Mucosa of descending colon (tissue), 3 donors: Measurements from ENCODE around the gene COX11. TPM values are rescaled to one million over a fixed set of nuclear protein-coding genes. Genes with fewer than 3 reads are reported as not detected.

Experiments
- ATAC-seq: fragments of 200-7000 bp; cut with Tn5 transposase; one replicate; pipeline ENCODE4 v1.9.1; 2020; ENCODE audit warnings: mild to moderate bottlenecking, moderate library complexity
- DNase-seq, 3 donors: peaks; one replicate each; pipeline ENCODE4 v3.0.0-alpha.2; 2020
- H3K36me3 ChIP-seq: fragments of 200-600 bp; one replicate; pipeline ENCODE4 v1.8.0; 2021; ENCODE audit warnings: low read depth, mild to moderate bottlenecking
- H3K4me1 ChIP-seq: fragments of 200-600 bp; one replicate; pipeline ENCODE4 v1.8.0; 2021; ENCODE audit warnings: low read depth, mild to moderate bottlenecking
- H3K4me3 ChIP-seq: fragments of 200-600 bp; one replicate; pipeline ENCODE4 v1.8.0; 2021; ENCODE audit warnings: mild to moderate bottlenecking
- H3K9me3 ChIP-seq: fragments of 200-600 bp; one replicate; pipeline ENCODE4 v1.8.0; 2021; ENCODE audit warnings: mild to moderate bottlenecking
- CTCF ChIP-seq: fragments of 200-600 bp; IDR thresholded peaks from one replicate; pipeline ENCODE4 v1.8.0; 2022; ENCODE audit warnings: antibody characterized with exemption, mild to moderate bottlenecking
- intact Hi-C, 2 donors: fragments of 100-400 bp; cut with DNase I in 1 of 2; cut with micrococcal nuclease in 1 of 2; formaldehyde crosslinking; loops; one replicate each; pipeline versions ENCODE4 v1.11.0 to v1.11.1; 2022; cut with DNase I, micrococcal nuclease
- total RNA-seq, 3 donors: library from RNA; stranded (reverse); fragmentation: NEBNext Ultra II Directional in 2 of 3; extraction: Animal tissue kit (Norgen Biotek cat#: 25700) in 2 of 3; gene quantifications; one replicate each; pipeline versions ENCODE4 v1.2.1 to v1.2.4, GENCODE V29; 2021 to 2023
- donor health status: DM: no; HTN: no; CAD: no; lungs with moderate emphysema.
- donor health status: DM: no; HTN: no; CAD: no.
- donor health status: DM: no; HTN: yes; CAD: no.

The COX11 gene
- total RNA-seq, 3 donors from 2014 or later, result 53.2 to 61.4 (median 55.3) TPM

GRCh38 chr17:54982399-54982798 lies 13.9 kb upstream of the COX11 start:
- DNase-seq (no peak), ATAC-seq (no peak)
- Histone ChIP-seq H3K9me3 (peaks cover 9% of the 10 kb centered on the region), H3K36me3 (no peaks in the 10 kb centered on the region), H3K4me3 (no peak overlapping the region), H3K4me1 (no peaks in the 10 kb centered on the region)
- intact Hi-C loops, result no loop called here
- TF ChIP-seq CTCF, result no peak

- no peaks in the 10 kb centered on the region for H3K4me1 ChIP-seq
- TF ChIP-seq CTCF, result no peak
- peaks cover 9% of the 10 kb centered on the region for H3K9me3 ChIP-seq
- intact Hi-C loops, result no loop called here
- no peak overlapping the region for H3K4me3 ChIP-seq
- no peak for DNase-seq
- ATAC-seq, result no peak
- H3K36me3 ChIP-seq, result no peaks in the 10 kb centered on the region
Measured at GRCh38 chr17:54980375-54980774, 11.9 kb upstream of the COX11 start.

GRCh38 chr17:54979657-54980056 lies 11.2 kb upstream of the COX11 start:
- no peaks in the 10 kb centered on the region for H3K36me3 ChIP-seq
- H3K9me3 ChIP-seq, result peaks cover 9% of the 10 kb centered on the region
- H3K4me3 ChIP-seq, result no peak overlapping the region
- DNase-seq (no peak), ATAC-seq (no peak)
- no peak for TF ChIP-seq CTCF
- no peaks in the 10 kb centered on the region for H3K4me1 ChIP-seq
- intact Hi-C loops, result no loop called here

GRCh38 chr17:54977744-54978143 lies 9.3 kb upstream of the COX11 start:
- Histone ChIP-seq H3K9me3 (peaks cover 9% of the 10 kb centered on the region), H3K4me1 (no peaks in the 10 kb centered on the region), H3K4me3 (no peak overlapping the region), H3K36me3 (no peaks in the 10 kb centered on the region)
- intact Hi-C loops, result no loop called here
- DNase-seq (no peak), ATAC-seq (no peak)
- no peak for TF ChIP-seq CTCF

GRCh38 chr17:54976316-54976715 lies 7.9 kb upstream of the COX11 start:
- H3K36me3 ChIP-seq, result no peaks in the 10 kb centered on the region
- DNase-seq (no peak), ATAC-seq (no peak)
- no peak overlapping the region for H3K4me3 ChIP-seq
- intact Hi-C loops, result no loop called here
- no peaks in the 10 kb centered on the region for H3K4me1 ChIP-seq
- peaks cover 9% of the 10 kb centered on the region for H3K9me3 ChIP-seq
- no peak for TF ChIP-seq CTCF

- Histone ChIP-seq H3K36me3 (no peaks in the 10 kb centered on the region), H3K9me3 (no peaks in the 10 kb centered on the region), H3K4me1 (peaks cover 8% of the 10 kb centered on the region), H3K4me3 (no peak overlapping the region)
- DNase-seq, result no peak
- intact Hi-C loops, result no loop called here
- ATAC-seq, result no peak
- no peak for TF ChIP-seq CTCF
Measured at GRCh38 chr17:54974759-54975158, 6.3 kb upstream of the COX11 start.
